Inferior parietal cortex (tissue), 1 donor: ENCODE results near the gene HSFX1.

Experiments used
- DNase-seq: peaks from one replicate; pipeline ENCODE4 v3.0.0-alpha.2; 2016; ENCODE audit errors: extremely low spot score

Gene HSFX1

GRCh38 chrX:149807747-149808458, 34.0 kb downstream of the HSFX1 start:
- DNase-seq: no peak

- DNase-seq: no peak
Measured at GRCh38 chrX:149818652-149819051, 44.8 kb downstream of the HSFX1 start.

GRCh38 chrX:149819371-149819770, 45.5 kb downstream of the HSFX1 start:
- DNase-seq: no peak

GRCh38 chrX:149825424-149825823, 51.6 kb downstream of the HSFX1 start:
- no peak for DNase-seq
